Measurements from ENCODE around the gene ACYP2.

Gene ACYP2

DNA sequence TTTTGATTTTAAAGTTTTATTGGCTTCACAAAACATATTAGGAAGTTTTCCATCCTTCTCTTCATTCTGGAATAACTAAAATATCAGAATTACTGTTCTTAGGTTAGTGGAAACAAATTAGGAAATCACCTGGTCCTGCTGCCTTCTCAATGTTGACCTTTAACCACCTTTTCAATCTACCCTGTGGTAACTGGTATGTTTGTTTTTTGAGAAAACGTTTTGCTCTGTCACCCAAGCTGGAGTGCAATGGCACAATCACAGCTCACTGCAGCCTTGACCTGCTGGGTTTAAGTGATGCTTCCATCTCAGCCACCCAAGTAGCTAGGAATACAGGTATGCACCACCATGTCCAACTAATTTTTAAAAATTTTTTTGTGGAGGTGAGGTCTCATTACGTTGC, 28.4 kb downstream of the ACYP2 start:
- H3K23ac ChIP-seq (ENCODE audit: low read length) = no peak overlapping the region
- H4K8ac ChIP-seq (ENCODE audit: low read depth, low read length) = no peak overlapping the region
- no peak overlapping the region for H3K27ac ChIP-seq (ENCODE audit: low read depth, low read length)
- H4K5ac ChIP-seq (ENCODE audit: low read length) = no peak overlapping the region
- no peaks in the 10 kb centered on the region for H3K27me3 ChIP-seq (ENCODE audit: insufficient read depth, low read length, poor library complexity)
- H2BK5ac ChIP-seq (ENCODE audit: low read length) = no peak overlapping the region
- H3K4me1 ChIP-seq (ENCODE audit: control insufficient read depth, low read depth, low read length) = no peaks in the 10 kb centered on the region
- H2AK5ac ChIP-seq (ENCODE audit: low read length) = no peak overlapping the region
- no peaks in the 10 kb centered on the region for H3K79me1 ChIP-seq (ENCODE audit: low read length)
- H3K9ac ChIP-seq (ENCODE audit: low read length) = no peak overlapping the region
- no peak overlapping the region for H3K4me3 ChIP-seq (ENCODE audit: low read length)
- no peak overlapping the region for H3K4me2 ChIP-seq (ENCODE audit: low read length)
- DNase-seq = no peak
- no peak overlapping the region for H3K18ac ChIP-seq (ENCODE audit: low read length)
- H3K79me2 ChIP-seq (ENCODE audit: control insufficient read depth, insufficient read depth, low read length) = no peaks in the 10 kb centered on the region
- H3K56ac ChIP-seq (ENCODE audit: low read length) = no peak overlapping the region
- no peak overlapping the region for H3K4ac ChIP-seq (ENCODE audit: low read depth, low read length)
- H2BK120ac ChIP-seq (ENCODE audit: low read depth, low read length) = no peak overlapping the region
- no peaks in the 10 kb centered on the region for H3K36me3 ChIP-seq (ENCODE audit: control insufficient read depth, insufficient read depth, low read length)
- no CpG with 5 or more reads among the region's 2 CpGs for WGBS (ENCODE audit: extremely low coverage, insufficient coverage, low lambda C conversion rate)
- no peak overlapping the region for H2BK15ac ChIP-seq (replicated peaks; ENCODE audit: low read depth)

DNA sequence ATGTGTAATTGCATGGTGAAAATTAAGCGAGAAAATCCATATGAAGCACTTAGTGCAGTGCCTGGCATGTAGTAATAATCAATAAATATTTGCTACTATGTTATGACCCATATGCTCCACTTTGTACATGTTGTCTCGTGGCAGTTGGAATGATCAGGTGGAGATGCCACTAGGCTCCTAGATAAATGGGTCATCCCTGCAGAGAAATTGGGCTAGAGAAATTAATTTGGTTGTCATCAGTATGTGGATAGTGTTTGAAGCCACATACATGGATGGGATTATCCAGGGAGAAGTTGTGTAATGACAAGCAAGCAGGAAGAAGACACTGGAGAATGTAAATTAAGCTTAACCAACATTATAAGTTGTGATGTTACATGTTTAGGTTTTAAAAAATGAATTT, 33.0 kb downstream of the ACYP2 start:
- no peaks in the 10 kb centered on the region for H3K27me3 ChIP-seq (ENCODE audit: insufficient read depth, low read length, poor library complexity)
- no peak overlapping the region for H2BK15ac ChIP-seq (replicated peaks; ENCODE audit: low read depth)
- no peaks in the 10 kb centered on the region for H3K4me1 ChIP-seq (ENCODE audit: control insufficient read depth, low read depth, low read length)
- H2BK5ac ChIP-seq (ENCODE audit: low read length) = no peak overlapping the region
- no peak overlapping the region for H3K4me3 ChIP-seq (ENCODE audit: low read length)
- H3K23ac ChIP-seq (ENCODE audit: low read length) = no peak overlapping the region
- no peak overlapping the region for H3K4me2 ChIP-seq (ENCODE audit: low read length)
- no peak overlapping the region for H3K4ac ChIP-seq (ENCODE audit: low read depth, low read length)
- H3K9ac ChIP-seq (ENCODE audit: low read length) = no peak overlapping the region
- DNase-seq = no peak
- H3K27ac ChIP-seq (ENCODE audit: low read depth, low read length) = no peak overlapping the region
- no CpG with 5 or more reads among the region's 2 CpGs for WGBS (ENCODE audit: extremely low coverage, insufficient coverage, low lambda C conversion rate)
- H3K18ac ChIP-seq (ENCODE audit: low read length) = no peak overlapping the region
- no peak overlapping the region for H3K56ac ChIP-seq (ENCODE audit: low read length)
- H4K5ac ChIP-seq (ENCODE audit: low read length) = no peak overlapping the region
- H3K79me2 ChIP-seq (ENCODE audit: control insufficient read depth, insufficient read depth, low read length) = no peaks in the 10 kb centered on the region
- no peaks in the 10 kb centered on the region for H3K36me3 ChIP-seq (ENCODE audit: control insufficient read depth, insufficient read depth, low read length)
- no peak overlapping the region for H2BK120ac ChIP-seq (ENCODE audit: low read depth, low read length)
- no peak overlapping the region for H2AK5ac ChIP-seq (ENCODE audit: low read length)
- H3K79me1 ChIP-seq (ENCODE audit: low read length) = no peaks in the 10 kb centered on the region
- H4K8ac ChIP-seq (ENCODE audit: low read depth, low read length) = no peak overlapping the region

DNA sequence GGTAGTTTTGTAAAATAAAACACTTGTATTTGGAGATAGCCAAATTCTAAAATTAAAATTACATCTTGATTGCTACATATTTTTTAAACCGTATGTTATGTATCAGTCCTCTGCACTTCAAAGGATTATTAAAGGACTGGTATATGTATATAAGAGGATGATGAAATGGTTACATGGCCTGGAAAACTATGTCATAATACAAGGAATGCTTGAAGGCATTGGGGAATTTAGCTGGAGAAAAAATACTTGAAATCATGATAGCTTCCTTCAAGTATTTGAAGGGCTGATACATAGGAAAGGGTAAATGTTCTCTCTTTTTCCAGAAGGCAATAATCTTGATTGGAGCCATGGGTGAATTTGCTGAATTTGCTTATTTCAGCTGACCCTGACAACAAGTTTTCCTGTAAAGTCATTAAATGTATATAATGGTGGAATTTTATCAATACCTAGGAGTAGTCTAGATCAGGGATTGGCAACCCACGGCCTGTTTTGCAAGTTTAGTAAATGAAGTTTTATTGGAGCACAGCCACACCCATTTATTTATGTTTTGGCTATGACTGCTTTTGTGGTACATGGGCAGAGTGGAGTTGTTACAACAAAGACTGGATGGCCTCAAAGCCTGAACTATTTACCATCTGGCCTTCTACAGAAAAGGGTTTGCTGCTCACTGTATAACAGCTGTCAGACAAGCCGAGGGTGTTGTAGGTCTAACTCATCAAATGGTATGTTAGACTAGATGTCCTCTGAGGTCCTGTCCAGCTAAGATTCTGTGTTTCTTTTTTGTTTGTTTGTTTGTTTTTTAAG, 34.4 kb downstream of the ACYP2 start:
- Histone ChIP-seq H4K8ac (ENCODE audit: low read depth, low read length) (no peak overlapping the region), H3K9ac (ENCODE audit: low read length) (no peak overlapping the region), H2BK120ac (ENCODE audit: low read depth, low read length) (no peak overlapping the region), H3K79me2 (ENCODE audit: control insufficient read depth, insufficient read depth, low read length) (no peaks in the 10 kb centered on the region), H3K4ac (ENCODE audit: low read depth, low read length) (no peak overlapping the region), H3K18ac (ENCODE audit: low read length) (no peak overlapping the region), H3K27ac (ENCODE audit: low read depth, low read length) (no peak overlapping the region), H3K4me3 (ENCODE audit: low read length) (no peak overlapping the region), H3K56ac (ENCODE audit: low read length) (no peak overlapping the region), H2AK5ac (ENCODE audit: low read length) (no peak overlapping the region), H3K4me1 (ENCODE audit: control insufficient read depth, low read depth, low read length) (no peaks in the 10 kb centered on the region), H3K27me3 (ENCODE audit: insufficient read depth, low read length, poor library complexity) (no peaks in the 10 kb centered on the region), H3K23ac (ENCODE audit: low read length) (no peak overlapping the region), H2BK15ac (replicated peaks; ENCODE audit: low read depth) (no peak overlapping the region), H2BK5ac (ENCODE audit: low read length) (no peak overlapping the region), H3K79me1 (ENCODE audit: low read length) (no peaks in the 10 kb centered on the region), H3K4me2 (ENCODE audit: low read length) (no peak overlapping the region), H3K36me3 (ENCODE audit: control insufficient read depth, insufficient read depth, low read length) (no peaks in the 10 kb centered on the region), H4K5ac (ENCODE audit: low read length) (no peak overlapping the region)
- no CpG with 5 or more reads among the region's 3 CpGs for WGBS (ENCODE audit: extremely low coverage, insufficient coverage, low lambda C conversion rate)
- no peak for DNase-seq

DNA sequence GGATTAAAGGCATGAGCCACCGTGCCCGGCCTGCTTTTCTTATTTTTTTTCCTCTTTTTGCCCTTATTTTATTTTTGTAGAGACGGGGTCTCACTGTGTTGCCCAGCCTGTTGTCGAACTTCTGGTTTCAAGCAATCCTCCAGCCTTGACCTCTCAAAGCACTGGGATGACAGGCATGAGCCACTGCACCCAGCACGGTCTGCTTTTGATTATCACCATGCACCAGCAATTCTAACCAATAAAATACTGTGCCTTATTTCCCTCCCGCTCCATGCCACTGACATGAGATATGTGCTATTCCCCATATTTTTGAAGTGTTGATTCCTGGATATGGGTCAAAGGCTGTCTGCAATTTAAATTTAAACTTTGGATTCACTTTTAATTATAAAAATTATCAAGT, 42.9 kb downstream of the ACYP2 start:
- Histone ChIP-seq H3K4ac (ENCODE audit: low read depth, low read length) (no peak overlapping the region), H3K18ac (ENCODE audit: low read length) (no peak overlapping the region), H2BK5ac (ENCODE audit: low read length) (no peak overlapping the region), H3K4me2 (ENCODE audit: low read length) (no peak overlapping the region), H3K27ac (ENCODE audit: low read depth, low read length) (no peak overlapping the region), H3K79me2 (ENCODE audit: control insufficient read depth, insufficient read depth, low read length) (no peaks in the 10 kb centered on the region), H3K4me1 (ENCODE audit: control insufficient read depth, low read depth, low read length) (no peaks in the 10 kb centered on the region), H3K36me3 (ENCODE audit: control insufficient read depth, insufficient read depth, low read length) (no peaks in the 10 kb centered on the region), H3K27me3 (ENCODE audit: insufficient read depth, low read length, poor library complexity) (no peaks in the 10 kb centered on the region), H3K79me1 (ENCODE audit: low read length) (no peaks in the 10 kb centered on the region), H2BK120ac (ENCODE audit: low read depth, low read length) (no peak overlapping the region), H3K56ac (ENCODE audit: low read length) (no peak overlapping the region), H2BK15ac (replicated peaks; ENCODE audit: low read depth) (no peak overlapping the region), H3K9ac (ENCODE audit: low read length) (no peak overlapping the region), H4K5ac (ENCODE audit: low read length) (no peak overlapping the region), H2AK5ac (ENCODE audit: low read length) (no peak overlapping the region), H4K8ac (ENCODE audit: low read depth, low read length) (no peak overlapping the region), H3K23ac (ENCODE audit: low read length) (no peak overlapping the region), H3K4me3 (ENCODE audit: low read length) (no peak overlapping the region)
- DNase-seq = no peak
- WGBS (ENCODE audit: extremely low coverage, insufficient coverage, low lambda C conversion rate) = no CpG with 5 or more reads among the region's 6 CpGs

DNA sequence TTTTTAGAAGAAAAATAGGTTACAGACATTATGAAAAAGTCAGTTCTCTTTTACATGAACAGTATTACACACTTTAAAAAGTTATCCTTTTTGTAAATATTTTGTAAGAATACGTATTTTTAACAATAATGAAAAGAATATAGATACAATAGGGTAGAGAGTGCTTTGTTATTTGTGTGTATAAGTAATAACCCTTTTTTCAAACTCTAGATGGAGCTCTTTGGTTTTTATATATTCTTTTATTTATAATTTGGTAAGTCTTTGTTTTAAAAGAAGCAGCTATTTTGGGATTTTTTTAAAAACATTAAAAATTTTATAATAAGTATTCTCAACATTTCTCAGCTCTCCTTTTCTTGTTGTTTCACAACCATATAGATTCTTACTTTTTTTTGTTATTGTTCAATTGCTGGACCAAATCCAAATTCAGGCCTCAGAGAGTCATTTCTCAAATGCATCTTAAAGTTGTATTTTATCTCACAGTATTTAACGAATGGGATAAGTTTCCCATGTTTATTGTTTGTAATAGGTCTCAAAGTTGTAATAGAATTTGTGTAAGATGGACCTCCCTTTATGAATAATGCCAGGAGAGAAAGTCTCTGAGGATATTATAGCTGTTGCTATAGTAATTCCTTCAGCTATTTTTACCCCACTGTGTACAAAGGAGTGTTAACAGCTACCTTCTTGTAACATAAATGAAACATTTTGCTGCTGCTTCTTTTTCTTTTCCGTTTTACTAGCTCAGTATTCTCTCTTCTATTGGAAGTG, 46.4 kb downstream of the ACYP2 start:
- no peak overlapping the region for H2BK120ac ChIP-seq (ENCODE audit: low read depth, low read length)
- H3K23ac ChIP-seq (ENCODE audit: low read length) = no peak overlapping the region
- no peaks in the 10 kb centered on the region for H3K4me1 ChIP-seq (ENCODE audit: control insufficient read depth, low read depth, low read length)
- no peak overlapping the region for H3K4ac ChIP-seq (ENCODE audit: low read depth, low read length)
- H2AK5ac ChIP-seq (ENCODE audit: low read length) = no peak overlapping the region
- H3K18ac ChIP-seq (ENCODE audit: low read length) = no peak overlapping the region
- no peak overlapping the region for H2BK15ac ChIP-seq (replicated peaks; ENCODE audit: low read depth)
- 100% methylated on average over 2 of the region's 3 CpGs for WGBS (ENCODE audit: extremely low coverage, insufficient coverage, low lambda C conversion rate)
- H3K27me3 ChIP-seq (ENCODE audit: insufficient read depth, low read length, poor library complexity) = no peaks in the 10 kb centered on the region
- no peak overlapping the region for H2BK5ac ChIP-seq (ENCODE audit: low read length)
- no peak for DNase-seq
- H3K9ac ChIP-seq (ENCODE audit: low read length) = no peak overlapping the region
- H3K56ac ChIP-seq (ENCODE audit: low read length) = no peak overlapping the region
- no peak overlapping the region for H3K4me3 ChIP-seq (ENCODE audit: low read length)
- no peak overlapping the region for H3K4me2 ChIP-seq (ENCODE audit: low read length)
- no peaks in the 10 kb centered on the region for H3K36me3 ChIP-seq (ENCODE audit: control insufficient read depth, insufficient read depth, low read length)
- H3K79me1 ChIP-seq (ENCODE audit: low read length) = no peaks in the 10 kb centered on the region
- H4K5ac ChIP-seq (ENCODE audit: low read length) = no peak overlapping the region
- H4K8ac ChIP-seq (ENCODE audit: low read depth, low read length) = no peak overlapping the region
- H3K27ac ChIP-seq (ENCODE audit: low read depth, low read length) = no peak overlapping the region
- no peaks in the 10 kb centered on the region for H3K79me2 ChIP-seq (ENCODE audit: control insufficient read depth, insufficient read depth, low read length)
